ENCODE results near the gene GMPPA.

GMPPA gene

DNA sequence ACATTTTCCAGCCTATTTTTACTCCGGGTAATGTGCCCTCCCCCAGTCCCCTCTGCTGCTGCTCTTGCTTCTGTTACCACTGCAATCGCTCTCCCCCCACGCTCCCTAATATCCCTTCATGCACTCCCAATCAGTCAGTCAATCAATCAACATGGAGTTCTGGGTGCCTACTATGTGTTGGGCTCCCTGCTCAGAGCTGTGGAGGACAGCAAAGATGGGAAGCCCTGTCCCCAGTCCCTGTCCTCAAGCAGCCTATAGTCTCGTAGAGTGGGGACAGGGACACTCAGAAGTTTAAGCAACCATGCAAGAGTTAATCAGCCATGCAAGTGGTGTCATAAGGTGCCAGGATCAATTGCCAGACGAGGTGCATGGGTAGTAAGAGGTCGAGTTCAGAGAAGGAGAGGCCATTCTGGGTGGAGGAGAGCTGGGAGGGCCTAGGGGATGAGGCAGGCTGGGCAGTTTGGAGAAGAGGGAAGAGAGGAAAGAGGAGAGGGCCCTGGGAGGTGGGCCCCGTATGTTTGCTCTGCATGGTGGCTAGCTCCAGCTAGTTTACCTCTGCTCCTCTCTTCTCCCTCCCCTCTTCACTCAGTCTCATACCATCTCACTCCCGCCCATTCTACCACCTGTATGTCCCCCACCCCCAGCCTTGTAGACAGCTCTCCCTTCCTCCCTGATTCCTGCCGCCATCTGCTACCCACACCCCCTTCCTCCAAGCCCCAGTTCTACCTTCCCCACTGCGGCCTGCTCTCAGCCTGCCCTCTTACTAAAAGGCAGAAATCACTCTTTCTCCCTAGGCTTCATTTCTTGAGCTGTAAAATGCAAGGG lies 19.5 kb downstream of the GMPPA start:
- no peak for TF ChIP-seq CTCF (conservative IDR thresholded peaks at IDR 0.05; ENCODE audit: low read depth, low read length)
- DNase-seq (ENCODE audit: low read depth), result no peak
- no peak overlapping the region for H3K4me3 ChIP-seq (ENCODE audit: low read length)

- DNase-seq (ENCODE audit: low read depth), result no peak
- no peak for TF ChIP-seq CTCF (conservative IDR thresholded peaks at IDR 0.05; ENCODE audit: low read depth, low read length)
- H3K4me3 ChIP-seq (ENCODE audit: low read length), result no peak overlapping the region
These were observed 20.8 kb downstream of the GMPPA start for GRCh38 chr2:219519526-219519916.

- no peak overlapping the region for H3K4me3 ChIP-seq (ENCODE audit: low read length)
- no peak for TF ChIP-seq CTCF (conservative IDR thresholded peaks at IDR 0.05; ENCODE audit: low read depth, low read length)
- no peak for DNase-seq (ENCODE audit: low read depth)
These were observed 21.4 kb downstream of the GMPPA start for GRCh38 chr2:219520079-219520478.

- no peak for DNase-seq (ENCODE audit: low read depth)
- peak; percentile 83 for TF ChIP-seq CTCF (conservative IDR thresholded peaks at IDR 0.05; ENCODE audit: low read depth, low read length)
- H3K4me3 ChIP-seq (ENCODE audit: low read length), result no peak overlapping the region
These were observed 22.6 kb downstream of the GMPPA start for GRCh38 chr2:219521066-219521880.

DNA sequence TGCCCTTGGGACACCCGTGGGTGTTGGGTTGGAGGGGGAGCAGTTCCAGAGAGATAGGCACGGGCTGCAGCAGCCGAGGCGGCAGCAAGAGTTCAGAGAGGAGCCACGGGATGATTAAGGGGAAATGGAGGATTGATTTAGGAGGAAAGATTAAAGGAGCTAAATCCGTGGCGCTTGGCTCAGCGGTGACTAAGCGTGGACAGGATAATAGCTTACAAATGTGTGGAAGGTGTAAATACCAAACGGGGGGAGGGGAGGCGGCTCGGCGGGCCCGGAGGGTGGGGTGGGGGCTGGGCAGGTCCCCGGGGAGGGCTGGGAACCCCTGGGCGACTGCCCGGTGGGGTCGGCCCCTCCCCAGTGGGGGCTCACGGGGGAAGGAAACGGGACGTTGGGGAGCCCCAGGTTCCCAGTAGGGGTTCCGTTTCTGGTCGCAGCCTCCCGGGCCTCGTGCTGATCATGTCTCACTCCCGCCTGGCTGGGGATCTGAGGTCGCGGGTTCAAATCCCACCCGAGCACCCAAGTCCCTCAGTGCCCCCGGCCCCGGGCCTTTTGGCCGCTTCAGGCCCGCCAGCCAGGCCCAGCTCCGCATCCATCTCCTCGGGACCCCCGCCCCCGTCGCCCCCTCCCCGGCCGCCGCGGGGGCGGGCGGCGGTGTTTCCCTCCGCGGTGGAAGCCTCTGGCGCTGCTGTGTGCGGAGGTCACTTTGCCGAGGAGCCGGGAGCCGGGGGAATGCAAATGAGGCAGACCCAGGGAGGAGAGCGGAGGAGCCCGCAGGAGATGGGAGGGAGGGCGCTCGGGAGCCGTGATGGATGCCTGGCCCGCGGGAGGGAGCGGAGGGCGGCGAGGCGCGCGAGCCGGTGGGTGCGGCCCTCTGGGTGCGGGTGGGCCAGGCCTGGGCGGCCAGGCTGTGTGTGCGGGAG lies 23.7 kb downstream of the GMPPA start:
- no peak for TF ChIP-seq CTCF (conservative IDR thresholded peaks at IDR 0.05; ENCODE audit: low read depth, low read length)

GRCh38 chr2:219523031-219523671 lies 24.5 kb downstream of the GMPPA start:
- peak; percentile 28 for TF ChIP-seq CTCF (conservative IDR thresholded peaks at IDR 0.05; ENCODE audit: low read depth, low read length)
- H3K4me3 ChIP-seq (ENCODE audit: low read length), result no peak overlapping the region
- no peak for DNase-seq (ENCODE audit: low read depth)

More for the DNA sequence above, 23.7 kb downstream of the GMPPA start:
- peak; percentile 67 for DNase-seq (ENCODE audit: low read depth)
- H3K4me3 ChIP-seq (ENCODE audit: low read length), result no peak overlapping the region

Data from retinal pigment epithelial cell (primary cell).